Activated CD8-positive, alpha-beta T cell treated with anti-CD3 and anti-CD28 coated beads for 36 hours (primary cell): ENCODE measurements around the gene PKIG. TPM values are rescaled to one million over a fixed set of nuclear protein-coding genes. Genes with fewer than 3 reads are reported as not detected.

Source experiments
- ATAC-seq: fragments of 200-7000 bp; cut with Tn5 transposase; one replicate; pipeline ENCODE4 v1.10.0; 2021; ENCODE audit warnings: mild to moderate bottlenecking, moderate library complexity
- CTCF ChIA-PET: fragments of 350-600 bp; sonication (Branson Sonifier 250); formaldehyde crosslinking; loops from one replicate; lab custom pipeline; 2021; ENCODE audit warnings: antibody characterized with exemption; lab: Charles Lee
- POLR2A ChIA-PET: fragments of 350-600 bp; sonication (Branson Sonifier 250); formaldehyde crosslinking; loops from one replicate; lab custom pipeline; 2021; ENCODE audit warnings: antibody characterized with exemption; lab: Charles Lee
- DNase-seq: peaks from one replicate; pipeline ENCODE4 v3.0.0-alpha.2; 2020
- H3K27ac Mint-ChIP-seq: one replicate; pipeline ENCODE4 v1.8.0; 2021; ENCODE audit warnings: mild to moderate bottlenecking, mixed read lengths
- H3K27me3 Mint-ChIP-seq: one replicate; pipeline ENCODE4 v1.8.0; 2021; ENCODE audit warnings: mixed read lengths
- H3K36me3 Mint-ChIP-seq: one replicate; pipeline ENCODE4 v1.8.0; 2021; ENCODE audit warnings: low read depth, mixed read lengths
- H3K4me1 Mint-ChIP-seq: one replicate; pipeline ENCODE4 v1.8.0; 2021; ENCODE audit warnings: low read depth, mixed read lengths
- H3K4me3 Mint-ChIP-seq: one replicate; pipeline ENCODE4 v1.8.0; 2021; ENCODE audit warnings: mild to moderate bottlenecking, moderate library complexity, mixed read lengths
- H3K9me3 Mint-ChIP-seq: one replicate; pipeline ENCODE4 v1.8.0; 2021; ENCODE audit warnings: mixed read lengths
- intact Hi-C: fragments of 100-400 bp; cut with micrococcal nuclease; formaldehyde crosslinking; loops from one replicate; pipeline ENCODE4 v1.10.0; 2022
- total RNA-seq, 2 experiments: library from RNA; stranded (reverse); gene quantifications; one replicate each; pipeline ENCODE4 v1.2.3, GENCODE V29; 2021
- TF ChIP-seq, protein P1 (sequence below): fragments of 200-600 bp; IDR thresholded peaks from one replicate; pipeline ENCODE4 v1.8.0; 2022; ENCODE audit warnings: antibody characterized with exemption, mild to moderate bottlenecking

PKIG gene
- total RNA-seq, 2 experiments from 2014 or later = 4.8 TPM

DNA sequence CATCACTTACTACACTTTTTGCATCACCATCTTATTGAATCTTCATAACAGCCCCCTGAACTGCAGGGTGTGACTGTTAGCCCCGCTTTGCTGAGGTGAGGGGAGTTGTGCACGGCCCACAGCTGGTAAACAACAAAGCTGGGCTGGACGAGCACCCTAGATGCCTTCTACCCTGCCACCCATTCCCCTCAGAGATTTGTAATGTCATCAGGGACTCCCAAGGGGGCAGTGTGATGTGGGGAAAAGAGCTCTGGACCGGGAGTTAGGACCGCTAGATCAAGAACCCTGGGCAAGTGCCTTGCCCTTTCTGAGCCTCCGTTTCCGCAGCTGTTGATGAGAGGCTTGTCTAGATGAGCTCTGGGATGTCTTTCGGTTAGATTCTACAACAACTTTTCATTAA is 20.9 kb downstream of the PKIG start:
- Mint-ChIP-seq H3K27me3 (no peaks in the 10 kb centered on the region), H3K27ac (no peak overlapping the region), H3K4me1 (peaks cover 12% of the 10 kb centered on the region), H3K4me3 (no peak overlapping the region), H3K36me3 (no peaks in the 10 kb centered on the region), H3K9me3 (no peaks in the 10 kb centered on the region)
- ATAC-seq (no peak), DNase-seq (no peak)
- TF ChIP-seq, protein P1, sequence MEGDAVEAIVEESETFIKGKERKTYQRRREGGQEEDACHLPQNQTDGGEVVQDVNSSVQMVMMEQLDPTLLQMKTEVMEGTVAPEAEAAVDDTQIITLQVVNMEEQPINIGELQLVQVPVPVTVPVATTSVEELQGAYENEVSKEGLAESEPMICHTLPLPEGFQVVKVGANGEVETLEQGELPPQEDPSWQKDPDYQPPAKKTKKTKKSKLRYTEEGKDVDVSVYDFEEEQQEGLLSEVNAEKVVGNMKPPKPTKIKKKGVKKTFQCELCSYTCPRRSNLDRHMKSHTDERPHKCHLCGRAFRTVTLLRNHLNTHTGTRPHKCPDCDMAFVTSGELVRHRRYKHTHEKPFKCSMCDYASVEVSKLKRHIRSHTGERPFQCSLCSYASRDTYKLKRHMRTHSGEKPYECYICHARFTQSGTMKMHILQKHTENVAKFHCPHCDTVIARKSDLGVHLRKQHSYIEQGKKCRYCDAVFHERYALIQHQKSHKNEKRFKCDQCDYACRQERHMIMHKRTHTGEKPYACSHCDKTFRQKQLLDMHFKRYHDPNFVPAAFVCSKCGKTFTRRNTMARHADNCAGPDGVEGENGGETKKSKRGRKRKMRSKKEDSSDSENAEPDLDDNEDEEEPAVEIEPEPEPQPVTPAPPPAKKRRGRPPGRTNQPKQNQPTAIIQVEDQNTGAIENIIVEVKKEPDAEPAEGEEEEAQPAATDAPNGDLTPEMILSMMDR = no peak
- intact Hi-C loops = no loop called here
- ChIA-PET POLR2A (interaction anchor here (0.6 to 0.9 kb wide), 2 partner anchors 13 to 16 kb away, joined by 3 read pairs; no protein-coding TSS in a partner anchor), CTCF (interaction anchor here (1.1 to 2.4 kb wide), 5 partner anchors 9 to 214 kb away, joined by 3 to 9 read pairs (median 4); no protein-coding TSS in a partner anchor)

DNA sequence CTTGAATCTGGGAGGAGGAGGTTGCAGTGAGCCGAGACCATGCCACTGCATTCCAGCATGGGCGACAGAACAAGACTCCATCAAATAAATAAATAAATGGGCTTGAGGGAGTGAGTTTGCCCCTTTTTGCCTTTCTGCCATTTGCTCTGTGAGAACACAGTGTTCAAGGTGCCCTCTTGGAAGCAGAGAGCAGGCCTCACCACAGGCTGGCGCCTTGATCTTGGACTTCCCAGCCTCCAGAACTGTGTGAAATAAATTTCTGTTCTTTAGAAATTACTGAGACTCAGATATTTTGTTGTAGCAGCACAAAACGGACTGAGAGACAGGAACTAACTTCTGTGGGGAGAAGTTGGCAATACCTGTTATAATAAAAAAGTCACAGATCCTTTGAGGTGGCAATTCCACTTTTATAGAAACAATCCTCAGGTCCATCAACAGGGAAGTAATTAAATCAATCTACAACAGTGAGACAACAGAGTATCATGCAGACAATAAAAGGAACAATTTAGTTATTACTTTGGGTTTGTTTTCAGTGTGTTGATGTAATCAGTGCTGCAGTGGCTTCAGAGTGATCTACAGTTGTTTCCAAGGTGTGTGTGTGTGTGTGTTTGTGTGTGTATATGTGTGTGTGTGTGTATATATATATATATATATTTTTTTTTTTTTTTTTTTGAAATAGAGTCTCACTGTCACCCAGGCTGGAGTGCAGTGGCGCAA is 24.5 kb downstream of the PKIG start:
- Mint-ChIP-seq H3K9me3 (no peaks in the 10 kb centered on the region), H3K27ac (no peak overlapping the region), H3K4me1 (peaks cover 21% of the 10 kb centered on the region), H3K4me3 (no peak overlapping the region), H3K27me3 (no peaks in the 10 kb centered on the region), H3K36me3 (no peaks in the 10 kb centered on the region)
- POLR2A ChIA-PET = no interaction called here
- ATAC-seq (no peak), DNase-seq (no peak)
- intact Hi-C loops = no loop called here
- TF ChIP-seq, protein P1 = no peak
- CTCF ChIA-PET = interaction anchor here (0.6 kb wide), 1 partner anchor 603 kb away, joined by 3 read pairs; no protein-coding TSS in a partner anchor

DNA sequence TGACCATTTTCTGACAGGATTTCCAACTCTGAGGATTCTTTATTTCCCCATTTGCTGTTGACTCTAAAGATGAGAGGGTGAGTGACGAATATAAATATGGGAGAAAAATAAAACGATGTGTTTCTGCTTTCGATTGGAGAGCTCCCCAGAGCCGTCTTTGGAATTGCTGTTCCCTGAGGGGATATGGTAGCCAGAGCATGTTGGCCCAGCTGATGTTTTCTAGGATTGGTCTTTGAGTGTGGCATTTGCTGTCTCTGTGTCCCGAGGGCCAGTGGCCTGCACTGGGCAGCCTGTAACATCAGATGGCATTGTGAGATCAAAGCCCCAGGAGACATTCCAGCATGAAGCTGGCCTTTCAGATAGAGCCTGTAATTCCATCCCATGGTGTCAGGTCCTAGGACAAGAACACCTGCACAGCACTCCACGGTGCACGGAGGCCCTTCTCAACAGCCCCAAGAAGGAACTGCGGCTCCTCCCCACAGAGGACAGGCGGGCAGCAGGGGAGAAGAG is 26.7 kb downstream of the PKIG start:
- DNase-seq (no peak), ATAC-seq (no peak)
- TF ChIP-seq, protein P1 = no peak
- H3K9me3 Mint-ChIP-seq = no peaks in the 10 kb centered on the region
- no peak overlapping the region for H3K4me3 Mint-ChIP-seq
- no peaks in the 10 kb centered on the region for H3K27me3 Mint-ChIP-seq
- H3K4me1 Mint-ChIP-seq = peaks cover 27% of the 10 kb centered on the region
- CTCF ChIA-PET = interaction anchor here (0.5 to 3.5 kb wide), 23 partner anchors 11 to 832 kb away, joined by 3 to 28 read pairs (median 5); partner anchors contain the start of genes PKIG and SERINC3
- POLR2A ChIA-PET = interaction anchor here (1.4 kb wide), 1 partner anchor 88 kb away, joined by 3 read pairs; the partner anchor contains the start of gene SERINC3
- no peaks in the 10 kb centered on the region for H3K36me3 Mint-ChIP-seq
- H3K27ac Mint-ChIP-seq = peak overlapping the region; percentile 43
- intact Hi-C loops = no loop called here

DNA sequence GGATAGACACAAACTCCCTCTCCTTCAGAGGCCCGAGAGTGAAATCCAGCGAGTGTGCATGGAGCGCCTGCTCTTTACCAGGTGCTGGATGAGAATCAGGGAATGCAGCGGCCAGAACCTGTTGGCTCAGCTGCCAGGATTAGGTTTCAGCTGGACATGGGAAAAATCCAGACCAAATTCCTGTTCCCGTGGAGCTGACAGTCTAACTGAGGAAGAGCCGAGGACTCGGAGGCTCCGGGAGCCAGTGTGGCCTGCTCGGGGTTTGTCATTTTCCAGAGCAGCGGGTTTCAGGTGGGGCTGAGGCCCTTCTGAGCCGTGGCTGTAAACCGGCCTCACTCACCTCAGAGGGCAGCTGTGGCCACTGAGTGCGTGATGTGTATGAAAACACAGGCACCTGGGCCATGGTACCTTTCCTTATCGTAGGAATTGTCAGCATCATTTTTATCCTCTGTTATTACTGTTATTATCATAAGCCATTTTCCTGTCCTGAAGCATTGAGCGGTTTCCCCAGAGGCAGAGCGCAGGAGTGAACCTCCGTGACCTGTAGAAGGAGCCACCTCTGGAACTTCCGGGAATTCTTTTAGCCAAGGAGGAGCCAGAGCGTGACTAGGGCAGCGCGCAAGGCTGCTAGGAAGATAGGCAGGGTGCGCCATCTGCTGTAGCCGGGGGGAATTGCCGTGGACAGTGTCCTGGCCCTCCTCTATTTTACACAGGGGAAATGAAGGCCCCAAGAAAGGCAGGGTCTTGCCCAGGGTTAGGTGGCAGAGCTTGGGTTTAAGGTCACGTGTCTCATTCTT is 27.3 kb downstream of the PKIG start:
- DNase-seq = peak; percentile 91
- Mint-ChIP-seq H3K27ac (peak overlapping the region; percentile 86), H3K4me1 (peaks cover 33% of the 10 kb centered on the region), H3K4me3 (peak overlapping the region; percentile 39), H3K27me3 (no peaks in the 10 kb centered on the region), H3K36me3 (peaks cover 4% of the 10 kb centered on the region), H3K9me3 (no peaks in the 10 kb centered on the region)
- peak; percentile 99 for ATAC-seq
- TF ChIP-seq, protein P1 = peak; percentile 94
- POLR2A ChIA-PET = interaction anchor here (0.9 to 1.4 kb wide), 2 partner anchors 88 to 134 kb away, joined by 3 read pairs; partner anchors contain the start of genes SERINC3 and TTPAL
- CTCF ChIA-PET = interaction anchor here (0.5 to 3.5 kb wide), 42 partner anchors 8 to 833 kb away, joined by 3 to 28 read pairs (median 4); partner anchors contain the start of genes FITM2, PKIG, SERINC3 and TTPAL
- intact Hi-C loops = loop anchor here (2.0 to 10.0 kb wide), 4 partner anchors 65 to 392 kb away; partner anchors contain the start of gene TTPAL
